ENCODE measurements around the gene PCDHB16.
A peak's percentile ranks its signal among the peaks of the same experiment; 100 is the strongest.
"Not testable (repeated sequence)": the region's sequence is repeated elsewhere in the genome, so short reads cannot be mapped to it uniquely, and the experiment has no call there.

The PCDHB16 gene

GRCh38 chr5:141182248-141182647 is at the start of gene PCDHB16:
TSS of gene PCDHB16 (plus strand) at chr5:141182387. CDS start at chr5:141182560, 173 bp downstream.
- DNase-seq: no peak
- in situ Hi-C loops (cut with HindIII; ENCODE audit: low pct_ligation_motif_present, low sequenced_read_pairs): no loop called here
- H3K4me3 ChIP-seq (ENCODE audit: low read depth, low read length): no peak within 1 kb of the TSS
- no peak for TF ChIP-seq CTCF (IDR thresholded peaks at IDR 0.05; ENCODE audit: low read depth, low read length, missing control alignments)
- H3K36me3 ChIP-seq (replicated peaks): no peaks in the 10 kb centered on the region
- H3K27ac ChIP-seq: no peak within 1 kb of the TSS
- no peaks in the 10 kb centered on the region for H3K27me3 ChIP-seq (replicated peaks)

DNA sequence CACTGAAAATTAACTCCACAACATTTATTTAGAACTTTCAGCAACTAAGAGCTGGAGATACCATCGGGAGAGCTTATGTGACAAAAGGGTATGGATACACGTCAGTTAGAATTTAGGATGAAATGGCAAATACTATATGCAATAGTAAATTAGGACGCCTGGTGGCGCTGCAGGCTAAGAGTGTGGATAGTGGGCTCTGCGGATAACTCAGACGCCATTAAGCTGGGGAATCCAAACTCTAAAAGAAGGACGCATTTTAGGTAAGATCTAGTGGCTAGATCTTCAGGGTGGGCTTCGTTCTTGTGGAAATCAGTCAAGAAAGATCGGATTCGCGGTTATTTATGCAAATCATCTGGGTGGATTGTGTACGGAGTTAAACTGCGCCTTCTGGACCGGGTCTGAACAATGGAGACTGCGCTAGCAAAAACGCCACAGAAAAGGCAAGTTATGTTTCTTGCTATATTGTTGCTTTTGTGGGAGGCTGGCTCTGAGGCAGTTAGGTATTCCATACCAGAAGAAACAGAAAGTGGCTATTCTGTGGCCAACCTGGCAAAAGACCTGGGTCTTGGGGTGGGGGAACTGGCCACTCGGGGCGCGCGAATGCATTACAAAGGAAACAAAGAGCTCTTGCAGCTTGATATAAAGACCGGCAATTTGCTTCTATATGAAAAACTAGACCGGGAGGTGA is 47.0 kb upstream of the PCDHB16 start, which contains the start of gene PCDHB5:
Gene PCDHB5, plus strand, starts transcription at position 177 of the 688 bp plus-strand sequence. Its CDS starts 229 bp downstream, at position 406.
- TF ChIP-seq CTCF (IDR thresholded peaks at IDR 0.05; ENCODE audit: low read depth, low read length, missing control alignments): peak; percentile 35
- H3K4me3 ChIP-seq (ENCODE audit: low read depth, low read length): no peak within 1 kb of the TSS
- no peaks in the 10 kb centered on the region for H3K27me3 ChIP-seq (replicated peaks)
- no peak within 1 kb of the TSS for H3K27ac ChIP-seq
- in situ Hi-C loops (cut with HindIII; ENCODE audit: low pct_ligation_motif_present, low sequenced_read_pairs): no loop called here
- no peak for DNase-seq
- no peaks in the 10 kb centered on the region for H3K36me3 ChIP-seq (replicated peaks)

- Histone ChIP-seq H3K27me3 (replicated peaks) (no peaks in the 10 kb centered on the region), H3K36me3 (replicated peaks) (no peaks in the 10 kb centered on the region), H3K4me3 (ENCODE audit: low read depth, low read length) (no peak overlapping the region), H3K27ac (no peak overlapping the region)
- in situ Hi-C loops (cut with HindIII; ENCODE audit: low pct_ligation_motif_present, low sequenced_read_pairs): no loop called here
- no peak for DNase-seq
- no peak for TF ChIP-seq CTCF (IDR thresholded peaks at IDR 0.05; ENCODE audit: low read depth, low read length, missing control alignments)
Observed at GRCh38 chr5:141135718-141136266, 46.4 kb upstream of the PCDHB16 start.

DNA sequence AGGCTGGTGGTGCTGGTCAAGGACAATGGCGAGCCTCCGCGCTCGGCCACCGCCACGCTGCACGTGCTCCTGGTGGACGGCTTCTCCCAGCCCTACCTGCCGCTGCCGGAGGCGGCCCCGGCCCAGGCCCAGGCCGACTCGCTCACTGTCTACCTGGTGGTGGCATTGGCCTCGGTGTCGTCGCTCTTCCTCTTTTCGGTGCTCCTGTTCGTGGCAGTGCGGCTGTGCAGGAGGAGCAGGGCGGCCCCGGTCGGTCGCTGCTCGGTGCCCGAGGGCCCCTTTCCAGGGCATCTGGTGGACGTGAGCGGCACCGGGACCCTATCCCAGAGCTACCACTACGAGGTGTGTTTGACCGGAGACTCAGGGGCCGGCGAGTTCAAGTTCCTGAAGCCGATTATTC is 44.8 kb upstream of the PCDHB16 start:
- H3K27ac ChIP-seq; H3K4me3 ChIP-seq (ENCODE audit: low read depth, low read length); DNase-seq; H3K27me3 ChIP-seq (replicated peaks); in situ Hi-C loops (cut with HindIII; ENCODE audit: low pct_ligation_motif_present, low sequenced_read_pairs); H3K36me3 ChIP-seq (replicated peaks): not testable (repeated sequence)

DNA sequence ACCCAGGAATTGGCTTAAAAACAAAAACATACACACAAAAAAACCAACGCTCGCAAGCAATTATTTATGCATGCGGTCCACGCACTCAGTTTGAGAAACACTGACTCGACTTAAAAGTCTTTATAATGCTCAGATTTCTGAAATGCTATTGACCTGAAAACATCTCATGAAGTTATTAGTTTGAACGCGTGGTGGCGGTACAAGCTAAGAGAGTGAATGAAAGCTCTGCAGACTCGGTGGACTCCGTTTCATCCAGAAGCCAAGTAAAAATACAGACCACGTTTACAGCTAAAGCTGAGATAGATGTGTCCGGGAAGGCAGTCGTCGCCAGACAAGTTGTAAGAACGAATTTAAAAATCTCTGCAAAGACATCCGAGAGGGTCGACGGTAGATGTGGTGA is 32.4 kb upstream of the PCDHB16 start, which contains the start of gene PCDHB6:
Gene PCDHB6, plus strand, starts transcription at position 246 of the 400 bp plus-strand sequence. CDS start 201 bp downstream, outside the sequence.
- Histone ChIP-seq H3K4me3 (ENCODE audit: low read depth, low read length) (no peak within 1 kb of the TSS), H3K27me3 (replicated peaks) (no peaks in the 10 kb centered on the region), H3K36me3 (replicated peaks) (no peaks in the 10 kb centered on the region), H3K27ac (no peak within 1 kb of the TSS)
- no peak for DNase-seq
- in situ Hi-C loops (cut with HindIII; ENCODE audit: low pct_ligation_motif_present, low sequenced_read_pairs): no loop called here
- no peak for TF ChIP-seq CTCF (IDR thresholded peaks at IDR 0.05; ENCODE audit: low read depth, low read length, missing control alignments)

- no peak for TF ChIP-seq CTCF (IDR thresholded peaks at IDR 0.05; ENCODE audit: low read depth, low read length, missing control alignments)
- Histone ChIP-seq H3K4me3 (ENCODE audit: low read depth, low read length) (no peak overlapping the region), H3K27me3 (replicated peaks) (no peaks in the 10 kb centered on the region), H3K36me3 (replicated peaks) (no peaks in the 10 kb centered on the region), H3K27ac (no peak overlapping the region)
- DNase-seq: no peak
- in situ Hi-C loops (cut with HindIII; ENCODE audit: low pct_ligation_motif_present, low sequenced_read_pairs): no loop called here
Observed at GRCh38 chr5:141150224-141150992, 31.8 kb upstream of the PCDHB16 start.

Data from brain microvascular endothelial cell (primary cell).